Ovary (tissue), 9 donors: ENCODE measurements around the gene RMC1. TPM values are rescaled to one million over a fixed set of nuclear protein-coding genes. Genes with fewer than 3 reads are reported as not detected.
"Not testable (repeated sequence)": the region's sequence is repeated elsewhere in the genome, so short reads cannot be mapped to it uniquely, and the experiment has no call there.

ENCODE experiments used
- DNase-seq, 5 donors: peaks; one replicate each; pipeline ENCODE4 v3.0.0-alpha.2; 2019 to 2020
- H3K27ac ChIP-seq, 2 donors: fragments of 200-600 bp; one replicate each; pipeline versions ENCODE4 v1.5.1 to v1.8.0; 2019 to 2022
- H3K27me3 ChIP-seq: fragments of 200-600 bp; one replicate; pipeline ENCODE4 v1.8.0; 2022
- H3K36me3 ChIP-seq: fragments of 200-600 bp; sonication (generic); one replicate; pipeline ENCODE4 v1.5.1; 2019
- H3K4me1 ChIP-seq: one replicate; pipeline ENCODE4 v1.8.1; 2013; ENCODE audit warnings: mild to moderate bottlenecking, moderate library complexity; ENCODE audit not compliant: insufficient read depth
- H3K4me3 ChIP-seq: fragments of 200-600 bp; sonication (generic); one replicate; pipeline ENCODE4 v1.5.1; 2017
- H3K9me3 ChIP-seq, 2 donors: fragments of 200-600 bp in 1 of 2; sonication (generic) in 1 of 2; one replicate each; pipeline versions ENCODE4 v1.5.1 to v1.8.1; 2013 to 2019; ENCODE audit warnings: mild to moderate bottlenecking in 1 of 2, moderate library complexity in 1 of 2
- EP300 ChIP-seq: sonication (generic); formaldehyde crosslinking; IDR thresholded peaks from one replicate; pipeline ENCODE4 v1.6.1; 2017; ENCODE audit warnings: antibody characterized with exemption
- POLR2A ChIP-seq: fragments of 450-650 bp; IDR thresholded peaks from one replicate; pipeline ENCODE4 v1.6.1; 2017; ENCODE audit warnings: antibody characterized with exemption, mild to moderate bottlenecking, moderate library complexity
- WGBS, 3 donors: extraction: QIAGEN DNeasy Blood & Tissue Kit in 1 of 3; methylation state at CpG; one replicate each; pipeline versions ENCODE4 v1.1.5 to v1.1.7; 2013 to 2017; 5-methylcytosine and 5-hydroxymethylcytosine counted together
- intact Hi-C, 4 donors: fragments of 100-400 bp; cut with DNase I; formaldehyde crosslinking; loops; one replicate each; pipeline versions ENCODE4 v1.11.0 to v1.15.1; 2022 to 2023
- polyA plus RNA-seq, 2 donors: library from polyadenylated mRNA; stranded (reverse); fragments of 200-250 nt in 1 of 2; fragments of 350-450 nt in 1 of 2; fragmentation: Illumina TruSeq in 1 of 2; extraction: RNeasy Lipid Tissue Mini Kit (QIAGEN cat#74804) in 1 of 2; gene quantifications; one replicate each; pipeline ENCODE4 v1.2.3, GENCODE V29; 2013 to 2014
- total RNA-seq, 7 donors: library from RNA; depleted of rRNA in 2 of 7; stranded (reverse); fragments of >200 nt in 2 of 7; fragmentation: NEBNext Ultra II Directional in 3 of 7; extraction: Animal tissue kit (Norgen Biotek cat#: 25700) in 3 of 7; gene quantifications; one replicate each; pipeline versions ENCODE4 v1.1.0 to v1.2.4, GENCODE V29; 2016 to 2023
- TF ChIP-seq, protein P1 (sequence below), 3 donors: fragments of 450-650 bp in 2 of 3; fragments of 200-600 bp in 1 of 3; IDR thresholded peaks; one replicate each; pipeline versions ENCODE4 v1.5.1 to v1.8.0; 2016 to 2022; ENCODE audit warnings: antibody characterized with exemption in 3 of 3, mild to moderate bottlenecking in 1 of 3
- donor health status: DM: no; HTN: no; CAD: no; lungs with moderate emphysema.
- donor health status: DM: no; HTN: no; CAD: no.
- donor health status: Bipolar disorder and iron deficiency.
- donor health status: DM: yes; HTN: yes; CAD: no.
- donor health status: DM: no; HTN: no; CAD: no.
- donor health status: DM: yes; HTN: yes; CAD: no.

RMC1 gene
- total and polyA plus RNA-seq, 9 donors = 15.0 to 29.5 (median 22.1) TPM

DNA sequence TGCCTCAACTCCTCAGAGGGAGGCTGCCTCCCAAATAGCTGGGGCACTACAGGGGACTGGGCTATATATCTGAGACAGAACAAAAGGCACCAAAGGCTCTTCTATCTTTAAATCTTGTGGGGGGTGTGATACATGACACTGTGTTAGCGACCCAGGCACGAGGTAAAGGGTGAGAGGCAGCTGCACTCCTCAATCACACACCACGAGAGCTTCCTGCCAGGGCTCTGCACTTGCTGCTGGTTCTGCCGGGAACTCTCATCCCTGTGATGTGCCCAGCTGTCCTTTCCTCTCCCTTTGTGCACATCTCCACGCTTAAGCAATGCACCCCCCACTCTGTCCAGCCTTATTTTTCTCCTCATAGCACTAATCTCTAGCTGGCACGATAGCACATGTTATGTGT, 50.6 kb downstream of the RMC1 start:
- intact Hi-C loops = no loop called here
- Histone ChIP-seq H3K27me3 (no peaks in the 10 kb centered on the region), H3K4me3 (no peak overlapping the region), H3K27ac (no peak overlapping the region), H3K9me3 (no peaks in the 10 kb centered on the region), H3K4me1 (no peaks in the 10 kb centered on the region), H3K36me3 (no peaks in the 10 kb centered on the region)
- DNase-seq = no peak
- WGBS, 3 donors = 83 to 87% (median 84%) methylated on average over 6 of the region's 6 CpGs
- TF ChIP-seq, protein P1, sequence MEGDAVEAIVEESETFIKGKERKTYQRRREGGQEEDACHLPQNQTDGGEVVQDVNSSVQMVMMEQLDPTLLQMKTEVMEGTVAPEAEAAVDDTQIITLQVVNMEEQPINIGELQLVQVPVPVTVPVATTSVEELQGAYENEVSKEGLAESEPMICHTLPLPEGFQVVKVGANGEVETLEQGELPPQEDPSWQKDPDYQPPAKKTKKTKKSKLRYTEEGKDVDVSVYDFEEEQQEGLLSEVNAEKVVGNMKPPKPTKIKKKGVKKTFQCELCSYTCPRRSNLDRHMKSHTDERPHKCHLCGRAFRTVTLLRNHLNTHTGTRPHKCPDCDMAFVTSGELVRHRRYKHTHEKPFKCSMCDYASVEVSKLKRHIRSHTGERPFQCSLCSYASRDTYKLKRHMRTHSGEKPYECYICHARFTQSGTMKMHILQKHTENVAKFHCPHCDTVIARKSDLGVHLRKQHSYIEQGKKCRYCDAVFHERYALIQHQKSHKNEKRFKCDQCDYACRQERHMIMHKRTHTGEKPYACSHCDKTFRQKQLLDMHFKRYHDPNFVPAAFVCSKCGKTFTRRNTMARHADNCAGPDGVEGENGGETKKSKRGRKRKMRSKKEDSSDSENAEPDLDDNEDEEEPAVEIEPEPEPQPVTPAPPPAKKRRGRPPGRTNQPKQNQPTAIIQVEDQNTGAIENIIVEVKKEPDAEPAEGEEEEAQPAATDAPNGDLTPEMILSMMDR (IDR thresholded peaks at IDR 0.05) = no peak

DNA sequence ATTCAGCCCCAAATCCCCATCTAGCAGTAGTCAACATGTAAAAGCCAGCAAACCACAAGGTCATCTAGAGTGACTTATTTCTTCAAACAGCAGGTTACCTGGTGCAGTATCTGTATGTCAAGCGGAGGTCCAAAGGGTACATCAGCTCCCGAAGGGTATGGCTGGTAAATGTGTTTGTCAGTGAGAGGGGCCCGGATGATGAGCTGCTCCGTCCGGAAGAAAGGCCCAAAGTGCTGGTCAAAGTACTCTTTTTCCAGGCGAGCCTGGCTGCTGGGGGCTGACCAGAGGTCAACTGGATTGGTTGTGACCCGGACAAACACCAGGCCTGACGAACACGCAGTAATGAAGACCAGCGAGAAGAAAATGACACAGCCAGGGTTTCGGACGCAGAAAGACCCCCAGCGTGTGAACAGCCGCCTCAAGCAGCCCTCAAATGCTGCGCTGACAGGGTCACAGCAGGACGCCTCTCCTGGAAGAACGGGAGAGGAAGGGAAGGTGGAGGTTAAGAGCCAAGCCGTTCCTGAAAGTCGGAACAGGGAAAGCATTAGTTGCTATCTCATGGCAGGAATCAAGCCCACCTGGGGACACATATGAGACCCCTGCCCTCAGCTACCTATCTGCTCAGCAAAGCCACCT, 53.0 kb downstream of the RMC1 start:
- TF ChIP-seq, protein P1 (IDR thresholded peaks at IDR 0.05) = no peak
- no peak for TF ChIP-seq EP300
- TF ChIP-seq POLR2A = no peak
- Histone ChIP-seq H3K4me3 (no peak overlapping the region), H3K36me3 (no peaks in the 10 kb centered on the region), H3K9me3 (no peaks in the 10 kb centered on the region), H3K4me1 (no peaks in the 10 kb centered on the region), H3K27ac (no peak overlapping the region), H3K27me3 (no peaks in the 10 kb centered on the region)
- WGBS, 3 donors = 95 to 96% (median 96%) methylated on average over 19 of the region's 19 CpGs
- no peak for DNase-seq
- intact Hi-C loops = no loop called here

DNA sequence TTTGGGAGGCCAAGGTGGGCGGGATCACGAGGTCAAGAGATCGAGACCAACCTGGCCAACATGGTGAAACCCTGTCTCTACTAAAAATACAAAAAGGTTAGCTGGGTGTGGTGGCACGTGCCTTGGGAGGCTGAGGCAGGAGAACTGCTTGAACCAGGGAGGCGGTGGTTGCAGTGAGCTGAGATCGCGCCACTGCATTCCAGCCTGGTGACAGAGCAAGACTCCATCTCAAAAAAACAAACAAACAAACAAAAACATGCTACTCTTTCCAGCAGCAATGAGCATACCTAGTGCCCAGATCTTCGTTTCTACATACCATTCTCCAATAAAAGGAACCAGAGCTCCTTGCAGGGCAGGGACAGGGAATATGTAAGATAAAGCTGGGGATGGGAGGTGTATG, 54.2 kb downstream of the RMC1 start:
- intact Hi-C loops, H3K36me3 ChIP-seq, H3K4me3 ChIP-seq, H3K9me3 ChIP-seq, H3K27me3 ChIP-seq, H3K4me1 ChIP-seq, H3K27ac ChIP-seq, DNase-seq: not testable (repeated sequence)
- 94 to 96% (median 96%) methylated on average over 8 of the region's 8 CpGs for WGBS, 3 donors

DNA sequence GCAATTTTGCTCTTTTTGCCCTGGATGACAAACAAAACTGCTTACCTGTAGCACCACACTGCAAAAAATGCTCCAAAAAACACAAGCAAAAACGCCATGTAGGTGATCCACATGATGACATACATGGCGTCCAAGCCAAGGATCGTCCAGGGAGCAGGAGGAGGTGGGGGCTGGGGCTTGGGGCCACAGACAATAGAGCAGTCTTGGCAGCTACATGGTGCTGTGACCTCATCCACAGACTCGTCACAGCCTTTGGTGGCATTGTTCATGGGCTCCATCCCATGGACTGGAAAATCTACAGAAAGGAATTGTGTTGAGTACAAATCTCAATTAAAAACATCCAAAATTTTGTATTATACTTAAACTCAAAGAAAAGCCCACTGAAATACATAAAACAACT, 56.9 kb downstream of the RMC1 start:
- Histone ChIP-seq H3K27me3 (no peaks in the 10 kb centered on the region), H3K4me3 (no peak overlapping the region), H3K36me3 (no peaks in the 10 kb centered on the region), H3K4me1 (no peaks in the 10 kb centered on the region), H3K27ac (no peak overlapping the region), H3K9me3 (no peaks in the 10 kb centered on the region)
- TF ChIP-seq EP300 = no peak
- TF ChIP-seq, protein P1 (IDR thresholded peaks at IDR 0.05) = no peak
- TF ChIP-seq POLR2A = no peak
- intact Hi-C loops = no loop called here
- DNase-seq = no peak
- 92 to 98% (median 94%) methylated on average over 4 of the region's 4 CpGs for WGBS, 3 donors

DNA sequence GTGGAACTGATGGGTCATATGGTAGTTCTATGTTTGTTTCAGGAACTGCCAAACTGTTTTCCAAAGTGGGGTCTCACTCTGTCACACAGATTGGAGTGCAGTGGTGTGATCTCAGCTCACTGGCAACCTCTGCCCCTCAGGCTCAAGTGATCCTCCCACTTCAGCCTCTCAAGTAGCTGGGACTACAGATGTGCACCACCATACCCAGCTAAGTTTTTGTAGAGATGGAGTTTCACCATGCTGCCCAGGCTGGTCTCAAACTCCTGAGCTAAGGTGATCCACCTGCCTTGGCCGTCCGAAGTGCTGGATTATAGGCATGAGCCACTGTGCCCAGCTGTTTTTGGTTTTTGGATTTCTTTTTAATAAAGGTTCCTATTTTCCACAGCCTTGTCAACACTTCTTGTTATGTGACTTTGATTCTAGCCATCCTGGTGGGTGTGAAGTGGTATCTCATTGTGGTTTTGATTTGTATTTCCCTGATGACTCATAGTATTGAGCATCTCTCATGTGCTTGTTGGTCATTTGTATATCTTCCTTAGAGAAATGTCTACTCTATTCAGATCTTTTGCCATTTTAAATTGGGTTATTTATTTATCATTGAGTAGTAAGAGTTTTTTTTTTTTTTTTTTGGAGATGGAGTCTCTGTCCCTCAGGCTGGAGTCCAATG, 60.2 kb downstream of the RMC1 start:
- DNase-seq = no peak
- H3K27me3 ChIP-seq = no peaks in the 10 kb centered on the region
- no peaks in the 10 kb centered on the region for H3K36me3 ChIP-seq
- TF ChIP-seq EP300 (no peak), POLR2A (no peak)
- TF ChIP-seq, protein P1 (IDR thresholded peaks at IDR 0.05) = no peak
- 92 to 98% (median 94%) methylated on average over 2 of the region's 2 CpGs for WGBS, 3 donors
- H3K9me3 ChIP-seq = no peaks in the 10 kb centered on the region
- H3K4me1 ChIP-seq = no peaks in the 10 kb centered on the region
- H3K27ac ChIP-seq = no peak overlapping the region
- intact Hi-C loops = no loop called here
- no peak overlapping the region for H3K4me3 ChIP-seq
